NCI-H524 treated with DMSO at 0.1 percent for 48 hours (cell line): ENCODE measurements around the gene RFTN1.
A peak's percentile ranks its signal among the peaks of the same experiment; 100 is the strongest.

ENCODE experiments used
- DNase-seq: peaks from one replicate; lab custom pipeline; 2025; lab: John Stamatoyannopoulos, UW

The RFTN1 gene, protein sequence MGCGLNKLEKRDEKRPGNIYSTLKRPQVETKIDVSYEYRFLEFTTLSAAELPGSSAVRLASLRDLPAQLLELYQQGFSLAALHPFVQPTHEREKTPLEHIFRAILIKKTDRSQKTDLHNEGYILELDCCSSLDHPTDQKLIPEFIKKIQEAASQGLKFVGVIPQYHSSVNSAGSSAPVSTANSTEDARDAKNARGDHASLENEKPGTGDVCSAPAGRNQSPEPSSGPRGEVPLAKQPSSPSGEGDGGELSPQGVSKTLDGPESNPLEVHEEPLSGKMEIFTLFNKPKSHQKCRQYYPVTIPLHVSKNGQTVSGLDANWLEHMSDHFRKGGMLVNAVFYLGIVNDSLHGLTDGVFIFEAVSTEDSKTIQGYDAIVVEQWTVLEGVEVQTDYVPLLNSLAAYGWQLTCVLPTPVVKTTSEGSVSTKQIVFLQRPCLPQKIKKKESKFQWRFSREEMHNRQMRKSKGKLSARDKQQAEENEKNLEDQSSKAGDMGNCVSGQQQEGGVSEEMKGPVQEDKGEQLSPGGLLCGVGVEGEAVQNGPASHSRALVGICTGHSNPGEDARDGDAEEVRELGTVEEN

DNA sequence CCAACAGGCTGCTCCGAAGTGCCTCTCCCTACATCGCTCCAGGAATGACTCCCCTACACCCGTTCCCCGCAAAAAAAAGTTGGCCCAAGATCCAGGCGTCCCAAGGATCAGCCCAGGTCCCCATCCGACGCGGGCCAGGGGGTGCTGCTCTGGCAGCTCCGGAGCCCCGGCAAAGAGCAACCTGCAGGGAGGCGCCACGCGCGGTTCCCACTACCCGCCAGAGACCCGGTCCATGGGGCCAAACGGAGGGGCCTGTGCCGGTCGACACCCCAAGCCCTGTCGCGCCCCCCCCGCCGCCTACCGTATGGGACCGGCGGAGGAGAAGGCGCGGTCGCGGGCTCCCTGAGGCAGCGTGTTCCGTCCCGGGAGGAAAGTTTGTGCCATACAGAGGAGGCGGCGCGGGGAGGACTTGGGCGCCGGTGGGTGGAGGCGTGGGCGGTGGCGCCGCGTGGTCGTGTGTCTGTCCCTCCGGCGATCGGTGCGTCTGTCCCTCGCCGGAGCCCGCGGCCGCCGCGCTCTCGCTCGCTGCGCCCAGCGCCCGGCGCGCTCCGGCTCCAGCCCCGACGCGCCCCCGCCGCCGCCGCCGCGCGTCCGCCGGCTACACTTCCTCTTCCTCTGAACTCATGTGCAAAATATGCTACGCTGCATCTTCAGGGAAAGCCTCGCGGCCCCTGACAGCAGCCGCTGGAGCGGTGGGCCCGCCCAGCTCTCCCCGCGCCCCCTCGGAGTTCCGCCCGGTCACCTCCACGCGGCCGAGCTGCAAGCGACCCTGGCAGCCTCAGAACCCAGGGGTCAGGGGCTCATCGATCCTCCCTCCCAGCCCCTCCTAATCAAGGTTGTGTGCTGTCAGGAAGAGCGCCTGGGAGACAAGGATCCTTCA is at the start of gene RFTN1:
TSS of gene RFTN1 (minus strand) at position 559 of the 880 bp plus-strand sequence. CDS start 19,830 bp downstream, outside the sequence.
- DNase-seq: no peak

GRCh38 chr3:16559653-16560365 is 46.3 kb upstream of the RFTN1 start:
- DNase-seq: no peak

GRCh38 chr3:16554126-16554525 is 40.6 kb upstream of the RFTN1 start:
- DNase-seq: no peak

DNA sequence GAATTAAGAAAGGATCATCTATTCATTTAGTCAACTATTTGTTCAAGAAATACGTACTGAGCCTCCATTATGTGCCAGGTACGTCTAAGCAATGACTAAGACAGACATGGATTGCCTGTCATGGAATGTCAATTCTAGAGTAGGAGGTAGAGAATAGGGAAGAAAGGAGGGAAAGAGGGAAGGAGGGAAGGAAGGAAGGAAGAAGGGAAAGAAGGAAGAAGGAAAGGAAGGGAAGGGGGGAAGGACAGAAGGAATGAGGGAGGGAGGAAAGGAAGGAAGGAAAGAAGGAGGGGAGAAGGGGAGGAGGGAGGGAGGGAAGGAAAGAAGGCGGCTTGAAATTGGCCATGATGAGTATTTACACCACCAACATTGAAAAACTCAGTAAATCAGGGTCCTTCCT is 39.3 kb upstream of the RFTN1 start:
- no peak for DNase-seq

DNA sequence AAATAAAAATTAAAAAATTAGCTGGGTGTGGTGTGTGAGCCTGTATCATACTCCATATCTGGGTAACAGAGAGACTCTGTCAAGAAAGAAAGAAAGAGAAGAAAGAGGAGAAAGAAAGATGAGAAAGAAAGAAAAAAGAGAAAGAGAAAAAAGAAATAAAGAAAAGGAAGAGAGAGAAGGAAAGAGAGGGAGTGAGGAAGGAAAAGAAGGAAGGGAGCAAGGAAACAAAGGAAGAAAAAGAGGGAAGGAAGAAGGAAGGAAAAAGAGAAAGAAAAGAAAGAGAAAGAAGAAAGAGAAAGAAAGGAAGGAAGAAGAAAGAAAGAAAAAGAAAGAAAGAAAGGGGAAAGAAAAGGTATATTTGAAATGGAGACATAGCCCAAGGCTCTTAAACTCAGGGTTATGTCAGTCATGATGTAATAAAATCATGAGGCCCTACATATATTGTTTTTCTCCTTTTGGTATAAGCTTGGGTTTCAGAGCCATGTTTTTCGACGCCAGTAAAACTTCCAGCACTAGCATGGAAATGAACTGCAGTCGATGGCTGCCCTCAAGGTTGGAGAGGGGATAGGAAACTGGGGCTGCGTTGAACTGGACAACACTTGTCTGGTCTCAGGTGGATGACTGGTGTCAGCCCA is 38.0 kb upstream of the RFTN1 start:
- DNase-seq: no peak

DNA sequence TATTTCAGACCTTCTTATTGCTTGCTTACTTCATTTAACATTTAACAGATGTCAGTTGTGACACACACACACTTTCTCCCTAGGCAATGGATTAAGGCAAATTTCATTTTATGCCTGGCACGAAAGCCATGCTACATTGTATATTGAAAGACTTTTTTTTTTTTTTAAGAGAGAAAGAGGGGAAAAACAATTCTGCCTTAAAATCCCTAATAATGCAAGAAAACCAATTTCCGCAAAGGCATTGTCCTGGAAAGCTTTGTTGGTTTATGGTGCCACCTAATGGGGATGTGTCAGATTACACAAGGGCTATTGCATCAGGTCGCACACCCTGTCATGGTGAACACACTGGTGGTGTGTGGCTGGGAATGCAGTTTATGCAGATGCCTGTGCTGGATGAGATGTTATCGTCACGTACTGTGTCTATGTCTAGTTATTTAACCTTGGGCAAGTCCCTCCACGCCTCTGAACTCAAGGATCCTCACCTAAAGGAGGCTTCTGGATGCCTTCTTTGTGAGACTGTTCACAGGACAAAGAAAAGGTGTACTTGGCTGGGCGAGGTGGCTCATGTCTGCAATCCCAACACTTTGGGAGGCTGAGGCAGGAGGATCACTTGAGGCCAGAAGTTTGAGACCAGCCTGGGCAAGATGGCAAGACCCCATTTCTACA is 37.3 kb upstream of the RFTN1 start:
- peak; percentile 29 for DNase-seq

- no peak for DNase-seq
These were observed 36.8 kb upstream of the RFTN1 start for GRCh38 chr3:16550305-16550675.

- no peak for DNase-seq
These were observed 35.2 kb upstream of the RFTN1 start for GRCh38 chr3:16548721-16549120.

DNA sequence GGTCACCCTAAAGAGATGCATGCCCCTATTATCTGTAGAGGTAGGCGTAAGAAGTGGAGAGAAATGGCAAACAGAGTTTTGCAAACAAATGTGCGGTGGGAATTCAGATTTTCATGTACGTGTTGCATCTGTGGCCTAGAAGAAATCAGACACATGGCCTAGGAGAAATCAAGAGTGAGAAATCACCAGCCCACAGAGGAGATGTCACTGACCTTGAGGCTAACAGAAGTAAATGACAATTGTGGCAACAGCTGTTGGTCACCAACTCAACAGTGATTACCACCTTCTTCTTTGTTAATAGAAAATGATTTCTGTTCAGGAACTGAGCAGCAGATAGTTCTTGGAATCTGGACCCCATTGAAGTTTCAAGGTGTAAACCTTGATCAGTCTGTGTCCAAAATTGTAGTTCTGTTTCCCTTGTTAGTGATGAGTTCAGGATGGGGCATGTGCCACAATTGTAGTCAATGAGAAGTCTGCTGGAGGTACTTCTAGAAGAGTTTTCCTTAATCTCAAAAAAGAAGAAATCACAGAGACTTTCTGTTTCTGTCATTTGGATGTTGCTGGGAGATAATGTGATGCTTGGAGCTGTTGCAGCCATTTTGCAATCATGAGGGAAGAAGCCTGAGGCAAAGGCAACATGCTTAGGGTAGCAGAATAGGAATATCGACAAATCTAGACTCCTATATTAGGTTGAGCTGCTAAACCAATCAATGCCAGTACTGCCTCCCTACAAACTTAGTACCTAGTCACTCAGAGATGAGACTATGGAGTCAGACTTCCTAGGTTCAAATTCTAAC is 34.3 kb upstream of the RFTN1 start:
- no peak for DNase-seq

- no peak for DNase-seq
These were observed 32.9 kb upstream of the RFTN1 start for GRCh38 chr3:16546186-16547010.

DNA sequence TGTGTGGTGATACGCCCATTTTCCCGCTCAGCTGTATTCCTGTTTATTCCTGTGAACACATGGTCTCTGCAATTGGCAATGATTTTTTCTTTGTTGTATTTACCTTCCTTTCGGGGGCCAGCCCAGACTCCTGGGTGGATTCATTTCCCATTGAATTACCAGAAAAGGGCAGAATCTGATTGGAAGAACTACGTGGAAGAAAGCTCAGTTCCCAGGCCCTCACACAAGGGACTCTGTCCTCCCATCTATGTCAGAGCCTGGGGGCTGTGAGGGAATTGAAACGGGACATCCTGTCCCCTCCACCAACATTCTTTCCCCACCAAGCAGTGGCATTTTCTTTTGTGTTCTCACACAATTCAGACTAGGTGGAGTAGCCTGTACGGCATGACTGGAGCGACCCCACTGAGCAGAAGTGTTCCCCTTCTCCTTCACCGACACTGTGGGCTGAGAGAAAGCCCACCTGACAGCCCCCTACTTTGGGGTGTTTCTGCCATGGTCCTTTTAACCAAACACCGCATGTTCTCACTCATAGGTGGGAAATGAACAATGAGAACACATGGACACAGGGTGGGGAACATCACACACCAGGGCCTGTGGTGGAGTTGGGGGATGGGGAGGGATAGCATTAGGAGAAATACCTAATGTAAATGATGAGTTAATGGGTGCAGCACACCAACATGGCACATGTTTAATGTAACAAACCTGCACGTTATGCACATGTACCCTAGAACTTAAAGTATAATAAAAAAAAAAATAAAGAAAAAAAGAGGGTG is 32.1 kb upstream of the RFTN1 start:
- no peak for DNase-seq

- DNase-seq: no peak
These were observed 29.9 kb upstream of the RFTN1 start for GRCh38 chr3:16543242-16543864.

DNA sequence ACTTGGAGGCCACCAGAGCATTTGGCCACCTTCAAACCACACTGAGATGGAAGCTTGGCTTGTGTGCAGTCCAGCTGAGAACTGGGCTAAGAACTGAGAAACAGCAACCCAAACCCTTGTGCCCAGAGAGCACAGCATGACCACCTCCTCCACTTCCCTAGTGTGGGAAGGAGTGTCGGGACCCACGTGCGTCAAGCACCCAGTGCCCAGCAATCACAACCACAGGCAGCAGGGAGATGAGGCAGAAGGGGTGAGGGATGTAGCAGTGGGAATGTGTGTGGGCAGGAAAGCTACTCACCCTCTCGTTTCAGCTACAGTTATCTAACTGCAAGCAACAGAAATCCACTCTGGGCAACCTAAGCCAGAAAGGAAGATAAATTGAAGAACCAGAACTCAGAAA is 25.0 kb upstream of the RFTN1 start:
- DNase-seq: no peak

- no peak for DNase-seq
These were observed 23.5 kb upstream of the RFTN1 start for GRCh38 chr3:16536996-16537395.

- DNase-seq: no peak
These were observed 22.8 kb upstream of the RFTN1 start for GRCh38 chr3:16536344-16536663.

DNA sequence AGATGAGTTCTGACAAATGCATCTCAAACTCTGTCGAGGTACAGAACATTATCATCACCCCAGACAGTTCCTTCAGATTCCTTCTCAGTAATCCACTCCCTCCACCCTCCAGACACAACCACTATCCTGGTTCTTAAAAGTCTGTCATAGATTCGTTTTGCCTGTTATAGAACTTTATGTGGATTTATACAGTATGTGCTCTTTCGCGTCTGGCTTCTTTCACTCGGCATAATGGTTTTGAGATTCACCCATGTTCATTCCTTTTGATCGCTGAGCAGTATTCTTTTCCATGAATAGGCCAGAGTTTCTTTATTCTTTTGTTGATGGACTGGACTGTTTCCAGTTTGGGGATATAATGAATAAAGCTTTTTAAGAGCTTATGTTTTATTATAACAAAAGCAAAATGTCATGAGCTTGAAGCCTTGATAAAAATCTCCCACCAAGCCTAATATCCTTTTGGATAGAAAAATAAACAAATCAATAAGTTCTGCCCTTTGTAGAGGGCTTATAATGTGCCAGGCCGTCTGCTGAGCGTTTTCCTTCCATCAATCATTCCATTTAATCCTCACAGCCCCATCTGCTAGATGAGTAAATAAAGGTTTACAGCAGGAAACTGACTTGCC is 21.3 kb upstream of the RFTN1 start:
- peak; percentile 63 for DNase-seq

DNA sequence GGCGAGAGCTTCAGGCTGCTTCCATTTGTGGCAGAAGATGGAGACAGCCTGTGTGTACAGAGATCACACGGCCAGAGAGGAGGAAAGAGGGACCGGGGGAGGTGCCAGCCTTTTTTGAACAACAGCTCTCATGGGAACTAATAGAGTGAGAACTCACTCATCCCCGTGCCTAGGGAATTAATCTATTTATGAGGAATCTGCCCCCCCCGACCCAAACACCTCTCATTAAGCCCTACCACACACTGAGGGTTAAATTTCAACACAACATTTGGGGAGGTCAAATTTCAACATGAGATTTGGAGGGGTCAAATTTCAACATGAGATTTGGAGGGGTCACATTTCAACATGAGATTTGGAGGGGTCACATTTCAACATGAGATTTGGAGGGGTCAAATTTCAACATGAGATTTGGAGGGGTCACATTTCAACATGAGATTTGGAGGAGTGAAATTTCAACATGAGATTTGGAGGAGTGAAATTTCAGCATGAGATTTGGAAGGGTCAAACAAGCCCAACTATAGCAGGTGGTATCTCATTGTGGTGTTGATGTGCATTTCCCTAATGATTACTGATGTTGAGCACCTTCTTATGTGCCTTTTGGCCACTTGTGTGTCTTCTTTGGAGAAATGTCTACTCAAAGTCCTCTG is 20.6 kb upstream of the RFTN1 start:
- peak; percentile 90 for DNase-seq
